GM12878 (cell line): ENCODE measurements around the gene ACSS1. TPM values are rescaled to one million over a fixed set of nuclear protein-coding genes. Genes with fewer than 3 reads are reported as not detected.

Experiments used
- ATAC-seq: fragments of 200-7000 bp; cut with Tn5 transposase; 3 replicates; pipeline ENCODE4 v1.9.1; 2020; ENCODE audit warnings: mild to moderate bottlenecking, moderate library complexity
- BruUV-seq: library from RNA; stranded (reverse); fragments of 400-500 nt; replicated peaks from 2 replicates; lab custom pipeline; 2021; lab: Mats Ljungman, UMichigan
- CTCF ChIA-PET: fragments of 300-600 bp; sonication (Branson Sonifier 250); formaldehyde crosslinking; extraction: SDS; loops from one replicate; lab custom pipeline; 2021; ENCODE audit warnings: inconsistent platforms; lab: Yijun Ruan, JAX
- POLR2A ChIA-PET: fragments of 350-600 bp; formaldehyde crosslinking; extraction: SDS; loops from one replicate; lab custom pipeline; 2021; ENCODE audit warnings: inconsistent platforms; lab: Charles Lee
- RAD21 ChIA-PET: fragments of 300-600 bp; sonication (Branson Sonifier 250); formaldehyde crosslinking; loops from one replicate; lab custom pipeline; 2023; ENCODE audit warnings: antibody characterized with exemption; ENCODE audit not compliant: unreplicated experiment; lab: Charles Lee
- SMC1A ChIA-PET: fragments of 300-600 bp; sonication (Branson Sonifier 250); formaldehyde crosslinking; loops from one replicate; lab custom pipeline; 2023; ENCODE audit not compliant: unreplicated experiment, uncharacterized antibody; lab: Charles Lee
- DNase-seq: peaks from one replicate; pipeline ENCODE4 v3.0.0-alpha.2; 2011; ENCODE audit warnings: low read depth, low spot score
- FAIRE-seq: peaks from 3 replicates; lab custom pipeline; 2011; peaks lifted over from hg19 to GRCh38; lab: Jason Lieb, UNC
- H2AFZ ChIP-seq: 2 replicates; pipeline ENCODE4 v1.6.0; 2011; ENCODE audit warnings: low read depth, low read length, control low read depth; ENCODE audit not compliant: control insufficient read depth
- H3K27ac ChIP-seq: 2 replicates; pipeline ENCODE4 v1.5.1; 2011; ENCODE audit warnings: control low read depth; ENCODE audit not compliant: control insufficient read depth, insufficient read depth
- H3K27me3 ChIP-seq, 2 experiments: replicated peaks in 1 of 2; 2 replicates each; pipeline versions ENCODE4 v1.6.0 to v1.6.1; 2011; ENCODE audit warnings: low read length in 1 of 2; ENCODE audit not compliant: control insufficient read depth in 2 of 2, insufficient read depth in 2 of 2
- H3K36me3 ChIP-seq, 2 experiments: 2 replicates each; pipeline ENCODE4 v1.5.1; 2011; ENCODE audit warnings: low read length in 1 of 2; ENCODE audit not compliant: control insufficient read depth in 2 of 2, insufficient read depth in 2 of 2
- H3K4me1 ChIP-seq: 2 replicates; pipeline ENCODE4 v1.6.1; 2011; ENCODE audit warnings: mild to moderate bottlenecking, low read length, moderate library complexity, mixed read lengths; ENCODE audit not compliant: control insufficient read depth, insufficient read depth
- H3K4me2 ChIP-seq: 2 replicates; pipeline ENCODE4 v1.6.0; 2011; ENCODE audit warnings: control low read depth; ENCODE audit not compliant: control insufficient read depth, insufficient read depth
- H3K4me3 ChIP-seq: fragments of 200-600 bp; sonication (generic); 2 replicates; pipeline ENCODE4 v1.5.1; 2016
- H3K79me2 ChIP-seq: 2 replicates; pipeline ENCODE4 v1.6.0; 2011; ENCODE audit warnings: low read length; ENCODE audit not compliant: control insufficient read depth, insufficient read depth
- H3K9ac ChIP-seq: 2 replicates; pipeline ENCODE4 v1.8.0; 2011; ENCODE audit warnings: low read length, control low read depth, mixed read lengths; ENCODE audit not compliant: control insufficient read depth, insufficient read depth
- H3K9me3 ChIP-seq: replicated peaks from 3 replicates; pipeline ENCODE4 v1.5.1; 2011; ENCODE audit warnings: mild to moderate bottlenecking, low read length; ENCODE audit not compliant: control insufficient read depth, insufficient read depth
- H4K20me1 ChIP-seq: 2 replicates; pipeline ENCODE4 v1.6.0; 2011; ENCODE audit not compliant: control insufficient read depth, insufficient read depth
- EGR1 ChIP-seq, 2 experiments: IDR thresholded peaks; 1 replicate in 1 of 2; 2 replicates in 1 of 2; pipeline ENCODE4 v1.6.1; 2011 to 2012; ENCODE audit warnings: low read depth in 2 of 2, low read length in 2 of 2, borderline replicate concordance in 1 of 2, mild to moderate bottlenecking in 1 of 2, moderate library complexity in 1 of 2
- NFYA ChIP-seq: IDR thresholded peaks from 2 replicates; pipeline ENCODE4 v1.6.1; 2011; ENCODE audit warnings: low read depth, mild to moderate bottlenecking, low read length, improper control_type of control experiment, borderline replicate concordance
- NKRF ChIP-seq: fragments of 450-650 bp; conservative IDR thresholded peaks from 2 replicates; pipeline ENCODE4 v1.6.1; 2017; ENCODE audit warnings: mild to moderate bottlenecking, moderate library complexity
- RBBP5 ChIP-seq: fragments of 200-600 bp; sonication (generic); conservative IDR thresholded peaks from 2 replicates; pipeline ENCODE4 v1.6.1; 2016
- SREBF2 ChIP-seq: IDR thresholded peaks from 2 replicates; pipeline ENCODE4 v1.6.1; 2012; ENCODE audit warnings: mild to moderate bottlenecking, low read length
- YBX1 ChIP-seq: fragments of 450-650 bp; IDR thresholded peaks from 2 replicates; pipeline ENCODE4 v1.6.1; 2016; ENCODE audit warnings: antibody characterized with exemption
- ZNF384 ChIP-seq: IDR thresholded peaks from 2 replicates; pipeline ENCODE4 v1.6.1; 2012; ENCODE audit warnings: low read depth, mild to moderate bottlenecking, low read length, improper control_type of control experiment, borderline replicate concordance
- WGBS: methylation state at CpG from one replicate; pipeline ENCODE4 v1.1.6; 2016; ENCODE audit warnings: low lambda C conversion rate; ENCODE audit not compliant: insufficient replicate concordance, insufficient coverage; ENCODE audit errors: missing lambda C conversion rate; 5-methylcytosine and 5-hydroxymethylcytosine counted together
- in situ Hi-C: fragments of 300-500 bp; cut with MboI; formaldehyde crosslinking; loops from 9 replicates; pipeline ENCODE4 v1.14.3; 2018; ENCODE audit warnings: mixed read lengths
- intact Hi-C: fragments of 100-400 bp; cut with micrococcal nuclease; formaldehyde crosslinking; loops from one replicate; pipeline ENCODE4 v1.14.2; 2022; ENCODE audit not compliant: unreplicated experiment
- polyA plus RNA-seq, 11 experiments: library from polyadenylated mRNA; depleted of rRNA in 4 of 11; unstranded in 6 of 11; stranded (reverse) in 5 of 11; fragments of >200 nt; fragmentation: Nextera tagmentation in 4 of 11; fragmentation: Illumina TruSeq in 1 of 11; extraction: Ambion mirVana in 4 of 11; extraction: Trizol in 1 of 11; gene quantifications; 1 replicate in 1 of 11; 2 replicates in 10 of 11; pipeline versions ENCODE4 v1.2.1 to v1.2.3, GENCODE V29; 2011 to 2016; ENCODE audit warnings: inconsistent platforms in 2 of 11, missing spikeins in 2 of 11, low read depth in 1 of 11
- total RNA-seq, 4 experiments: library from RNA; depleted of rRNA in 3 of 4; stranded (reverse); fragments of >200 nt in 3 of 4; fragmentation: Illumina TruSeq in 1 of 4; extraction: Trizol in 1 of 4; gene quantifications; 2 replicates each; pipeline versions ENCODE4 v1.2.1 to v1.2.3, GENCODE V29; 2013 to 2021
- TF ChIP-seq, protein P1 (sequence below): fragments of 450-650 bp; IDR thresholded peaks from 2 replicates; pipeline ENCODE4 v1.6.1; 2016; ENCODE audit warnings: mild to moderate bottlenecking

ACSS1 gene
- total and polyA plus RNA-seq, 10 of the 15 experiments (the other 5 are each of a cell fraction or from before 2014, with no cell fraction given) = 1.3 to 44.9 (median 31.1) TPM

GRCh38 chr20:25097498-25097897, 39.6 kb upstream of the ACSS1 start:
- Histone ChIP-seq H3K36me3 (no peaks in the 10 kb centered on the region), H3K27me3 (no peaks in the 10 kb centered on the region), H3K4me1 (no peaks in the 10 kb centered on the region), H3K9ac (no peak overlapping the region), H3K4me2 (no peak overlapping the region), H4K20me1 (no peaks in the 10 kb centered on the region), H3K4me3 (no peak overlapping the region), H3K79me2 (no peaks in the 10 kb centered on the region), H3K27ac (no peak overlapping the region), H2AFZ (no peak overlapping the region), H3K9me3 (no peaks in the 10 kb centered on the region; the same call in 2 of the 3 replicates)
- no TSS peak for BruUV-seq
- ChIA-PET CTCF (no interaction called here), SMC1A (no interaction called here), POLR2A (no interaction called here), RAD21 (no interaction called here)
- ATAC-seq (no peak), DNase-seq (no peak), FAIRE-seq (no peak)
- TF ChIP-seq NKRF (no peak), EGR1 (IDR thresholded peaks at IDR 0.05; ENCODE audit: borderline replicate concordance in 1 of 2, low read depth in 2 of 2, low read length in 2 of 2) (no peak), SREBF2 (no peak), YBX1 (no peak), RBBP5 (no peak), ZNF384 (no peak), NFYA (no peak)
- TF ChIP-seq, protein P1, sequence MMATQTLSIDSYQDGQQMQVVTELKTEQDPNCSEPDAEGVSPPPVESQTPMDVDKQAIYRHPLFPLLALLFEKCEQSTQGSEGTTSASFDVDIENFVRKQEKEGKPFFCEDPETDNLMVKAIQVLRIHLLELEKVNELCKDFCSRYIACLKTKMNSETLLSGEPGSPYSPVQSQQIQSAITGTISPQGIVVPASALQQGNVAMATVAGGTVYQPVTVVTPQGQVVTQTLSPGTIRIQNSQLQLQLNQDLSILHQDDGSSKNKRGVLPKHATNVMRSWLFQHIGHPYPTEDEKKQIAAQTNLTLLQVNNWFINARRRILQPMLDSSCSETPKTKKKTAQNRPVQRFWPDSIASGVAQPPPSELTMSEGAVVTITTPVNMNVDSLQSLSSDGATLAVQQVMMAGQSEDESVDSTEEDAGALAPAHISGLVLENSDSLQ = no peak
- 18% methylated on average over 2 of the region's 2 CpGs for WGBS
- in situ Hi-C loops = no loop called here
- intact Hi-C loops = no loop called here
